Effector memory CD4-positive, alpha-beta T cell (primary cell): ENCODE data around the gene TLR3.

Source experiments
- DNase-seq, 3 donors: peaks; one replicate each; pipeline ENCODE4 v3.0.0-alpha.2; 2020
- H3K27ac ChIP-seq: 2 replicates; pipeline ENCODE4 v1.7.0; 2013; ENCODE audit warnings: mild to moderate bottlenecking, low read length, moderate library complexity; ENCODE audit not compliant: insufficient read depth, poor library complexity, severe bottlenecking
- H3K27me3 ChIP-seq: replicated peaks from 2 replicates; pipeline ENCODE4 v1.7.0; 2013; ENCODE audit warnings: mild to moderate bottlenecking, low read length; ENCODE audit not compliant: insufficient read depth, control insufficient read depth, poor library complexity, severe bottlenecking
- H3K36me3 ChIP-seq: 2 replicates; pipeline ENCODE4 v1.7.0; 2013; ENCODE audit warnings: mild to moderate bottlenecking, low read length, moderate library complexity; ENCODE audit not compliant: control insufficient read depth, insufficient read depth
- H3K4me1 ChIP-seq: 2 replicates; pipeline ENCODE4 v1.7.0; 2013; ENCODE audit warnings: low read length, mild to moderate bottlenecking; ENCODE audit not compliant: control insufficient read depth, insufficient read depth, poor library complexity, severe bottlenecking
- H3K4me3 ChIP-seq: 2 replicates; pipeline ENCODE4 v1.7.0; 2013; ENCODE audit warnings: low read length, low read depth, mild to moderate bottlenecking; ENCODE audit not compliant: insufficient read depth, poor library complexity, severe bottlenecking
- H3K9me3 ChIP-seq: 2 replicates; pipeline ENCODE4 v1.7.0; 2013; ENCODE audit warnings: mild to moderate bottlenecking, low read length, moderate library complexity; ENCODE audit not compliant: control insufficient read depth

Gene TLR3

GRCh38 chr4:186128842-186129241 lies 59.9 kb downstream of the TLR3 start:
- Histone ChIP-seq H3K27ac (no peak overlapping the region), H3K36me3 (no peaks in the 10 kb centered on the region), H3K9me3 (no peaks in the 10 kb centered on the region), H3K4me3 (no peak overlapping the region), H3K4me1 (no peaks in the 10 kb centered on the region), H3K27me3 (no peaks in the 10 kb centered on the region)
- no peak for DNase-seq

DNA sequence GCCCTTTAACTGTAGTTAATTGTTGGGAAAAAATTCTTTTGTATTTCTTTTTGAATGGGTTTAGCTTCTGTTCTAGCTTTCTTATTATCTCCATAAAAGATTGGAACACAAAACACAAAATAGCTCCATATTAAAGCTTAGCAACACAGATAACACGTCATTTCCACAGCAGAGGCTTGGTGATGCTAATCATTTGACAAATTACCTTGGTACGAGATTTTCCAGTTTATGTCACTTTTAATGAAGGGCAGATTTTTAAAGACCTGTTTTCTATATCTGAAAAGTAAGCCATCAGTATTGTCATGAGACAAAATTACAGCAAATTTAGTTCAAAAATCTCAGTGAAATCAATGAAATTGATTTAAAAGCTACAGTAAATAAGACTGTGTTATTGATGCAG lies 63.0 kb downstream of the TLR3 start:
- H3K27me3 ChIP-seq = no peaks in the 10 kb centered on the region

GRCh38 chr4:186132577-186133242 lies 63.8 kb downstream of the TLR3 start:
- no peaks in the 10 kb centered on the region for H3K27me3 ChIP-seq
- H3K9me3 ChIP-seq = no peaks in the 10 kb centered on the region
- H3K27ac ChIP-seq = no peak overlapping the region
- H3K4me1 ChIP-seq = no peaks in the 10 kb centered on the region
- no peaks in the 10 kb centered on the region for H3K36me3 ChIP-seq
- DNase-seq = no peak
- no peak overlapping the region for H3K4me3 ChIP-seq

More for the DNA sequence above, 63.0 kb downstream of the TLR3 start:
- Histone ChIP-seq H3K9me3 (no peaks in the 10 kb centered on the region), H3K36me3 (no peaks in the 10 kb centered on the region), H3K4me1 (no peaks in the 10 kb centered on the region), H3K27ac (no peak overlapping the region), H3K4me3 (no peak overlapping the region)
- DNase-seq = no peak

DNA sequence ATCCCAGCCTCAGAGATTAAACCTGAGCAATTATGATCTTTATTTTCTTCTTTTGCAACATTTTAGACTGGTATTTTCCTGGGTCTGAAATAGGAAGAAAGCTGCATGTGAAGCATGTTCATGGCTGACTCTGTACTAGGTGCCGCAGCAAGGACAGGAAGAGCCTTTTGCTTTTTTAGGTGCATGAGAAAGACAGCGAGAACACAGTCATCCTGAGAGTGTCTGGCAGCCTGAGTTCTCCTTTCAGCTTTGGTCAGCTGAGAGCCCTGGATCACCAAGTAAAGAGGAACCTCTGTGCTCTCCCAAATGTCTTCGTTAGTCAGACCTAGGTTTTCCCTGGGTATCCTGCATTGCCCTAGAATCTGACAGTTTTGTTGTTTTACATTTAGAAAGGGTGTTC lies 65.3 kb downstream of the TLR3 start:
- Histone ChIP-seq H3K9me3 (no peaks in the 10 kb centered on the region), H3K4me3 (no peak overlapping the region), H3K27ac (no peak overlapping the region), H3K27me3 (no peaks in the 10 kb centered on the region), H3K4me1 (no peaks in the 10 kb centered on the region), H3K36me3 (no peaks in the 10 kb centered on the region)
- no peak for DNase-seq

DNA sequence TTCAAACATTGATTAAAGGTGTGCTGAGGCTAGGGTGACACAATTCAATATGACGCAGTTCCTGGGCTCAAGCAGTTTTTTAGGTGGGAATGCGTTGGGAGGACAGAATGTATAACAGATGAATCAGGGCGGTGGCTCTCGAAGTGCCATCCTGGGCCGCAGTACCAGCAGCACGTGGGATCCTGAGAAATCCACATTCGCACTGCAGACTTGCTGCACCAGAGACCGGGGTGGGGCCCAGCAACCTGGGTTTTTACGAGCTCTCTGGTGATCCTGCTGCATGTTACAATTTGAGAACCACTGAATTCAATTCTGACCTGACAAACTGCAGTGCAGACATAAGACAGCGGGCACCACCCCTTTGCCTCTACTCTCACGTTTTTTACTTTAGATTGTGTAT lies 65.9 kb downstream of the TLR3 start:
- no peaks in the 10 kb centered on the region for H3K9me3 ChIP-seq
- no peak overlapping the region for H3K4me3 ChIP-seq
- H3K27me3 ChIP-seq = no peaks in the 10 kb centered on the region
- DNase-seq = no peak
- H3K4me1 ChIP-seq = no peaks in the 10 kb centered on the region
- no peaks in the 10 kb centered on the region for H3K36me3 ChIP-seq
- no peak overlapping the region for H3K27ac ChIP-seq

GRCh38 chr4:186137196-186137794 lies 68.3 kb downstream of the TLR3 start:
- Histone ChIP-seq H3K9me3 (no peaks in the 10 kb centered on the region), H3K36me3 (no peaks in the 10 kb centered on the region), H3K4me1 (no peaks in the 10 kb centered on the region), H3K4me3 (no peak overlapping the region), H3K27ac (no peak overlapping the region), H3K27me3 (no peaks in the 10 kb centered on the region)
- DNase-seq = no peak
